Effector memory CD4-positive, alpha-beta T cell (primary cell): Measurements from ENCODE around the gene TTC19.

Experiments used
- DNase-seq, 3 donors: peaks; one replicate each; pipeline ENCODE4 v3.0.0-alpha.2; 2020
- H3K27ac ChIP-seq: 2 replicates; pipeline ENCODE4 v1.7.0; 2013; ENCODE audit warnings: mild to moderate bottlenecking, low read length, moderate library complexity; ENCODE audit not compliant: insufficient read depth, poor library complexity, severe bottlenecking
- H3K27me3 ChIP-seq: replicated peaks from 2 replicates; pipeline ENCODE4 v1.7.0; 2013; ENCODE audit warnings: mild to moderate bottlenecking, low read length; ENCODE audit not compliant: insufficient read depth, control insufficient read depth, poor library complexity, severe bottlenecking
- H3K36me3 ChIP-seq: 2 replicates; pipeline ENCODE4 v1.7.0; 2013; ENCODE audit warnings: mild to moderate bottlenecking, low read length, moderate library complexity; ENCODE audit not compliant: control insufficient read depth, insufficient read depth
- H3K4me1 ChIP-seq: 2 replicates; pipeline ENCODE4 v1.7.0; 2013; ENCODE audit warnings: low read length, mild to moderate bottlenecking; ENCODE audit not compliant: control insufficient read depth, insufficient read depth, poor library complexity, severe bottlenecking
- H3K4me3 ChIP-seq: 2 replicates; pipeline ENCODE4 v1.7.0; 2013; ENCODE audit warnings: low read length, low read depth, mild to moderate bottlenecking; ENCODE audit not compliant: insufficient read depth, poor library complexity, severe bottlenecking
- H3K9me3 ChIP-seq: 2 replicates; pipeline ENCODE4 v1.7.0; 2013; ENCODE audit warnings: mild to moderate bottlenecking, low read length, moderate library complexity; ENCODE audit not compliant: control insufficient read depth

The TTC19 gene

DNA sequence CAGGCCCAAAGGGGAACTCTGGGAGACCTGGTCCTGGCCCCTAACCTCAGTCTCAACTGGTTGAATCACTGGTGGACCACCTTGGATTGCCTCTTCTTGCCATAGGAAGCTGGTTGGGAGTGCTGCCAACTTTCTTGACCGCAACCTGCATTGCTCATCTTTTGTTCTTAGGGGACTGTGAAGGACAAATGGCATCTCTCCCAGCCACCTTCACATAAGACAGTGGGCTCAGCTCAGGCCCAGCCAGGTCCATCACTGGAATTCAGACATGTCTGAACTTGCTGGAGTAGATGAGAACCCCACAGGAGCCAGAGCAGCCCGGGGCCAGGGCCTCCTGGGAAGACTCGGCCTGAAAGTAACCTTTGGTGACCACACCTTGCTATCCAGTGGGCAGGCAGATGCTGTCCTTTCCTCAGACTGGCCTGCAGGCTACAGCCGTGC, 35.9 kb upstream of the TTC19 start:
- H3K9me3 ChIP-seq: no peaks in the 10 kb centered on the region
- no peaks in the 10 kb centered on the region for H3K36me3 ChIP-seq
- peaks cover 3% of the 10 kb centered on the region for H3K4me1 ChIP-seq
- H3K4me3 ChIP-seq: no peak overlapping the region
- peaks cover 3% of the 10 kb centered on the region for H3K27me3 ChIP-seq
- no peak for DNase-seq
- H3K27ac ChIP-seq: no peak overlapping the region

DNA sequence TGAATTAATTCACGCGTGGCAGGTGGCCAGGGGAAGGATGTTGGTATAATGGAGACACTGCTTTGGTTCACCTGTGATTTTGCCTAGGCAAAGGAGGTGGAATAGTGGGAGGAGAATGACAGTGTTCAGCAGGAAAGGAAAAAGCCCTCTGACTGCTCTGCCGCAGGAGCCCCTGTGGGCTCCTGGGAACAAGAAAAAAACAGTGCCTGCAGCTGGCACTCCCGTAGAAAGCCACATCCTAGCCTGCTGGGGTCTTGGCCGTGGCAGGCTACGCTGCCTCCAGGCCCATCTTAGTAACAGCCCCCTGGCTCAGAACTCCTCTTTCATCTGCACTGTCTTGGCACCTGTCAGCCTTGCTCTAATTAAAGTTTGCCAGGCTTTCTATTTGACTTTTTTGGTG, 34.1 kb upstream of the TTC19 start:
- no peak for DNase-seq
- Histone ChIP-seq H3K27me3 (peaks cover 3% of the 10 kb centered on the region), H3K36me3 (no peaks in the 10 kb centered on the region), H3K9me3 (no peaks in the 10 kb centered on the region), H3K4me1 (no peaks in the 10 kb centered on the region), H3K4me3 (no peak overlapping the region), H3K27ac (no peak overlapping the region)

DNA sequence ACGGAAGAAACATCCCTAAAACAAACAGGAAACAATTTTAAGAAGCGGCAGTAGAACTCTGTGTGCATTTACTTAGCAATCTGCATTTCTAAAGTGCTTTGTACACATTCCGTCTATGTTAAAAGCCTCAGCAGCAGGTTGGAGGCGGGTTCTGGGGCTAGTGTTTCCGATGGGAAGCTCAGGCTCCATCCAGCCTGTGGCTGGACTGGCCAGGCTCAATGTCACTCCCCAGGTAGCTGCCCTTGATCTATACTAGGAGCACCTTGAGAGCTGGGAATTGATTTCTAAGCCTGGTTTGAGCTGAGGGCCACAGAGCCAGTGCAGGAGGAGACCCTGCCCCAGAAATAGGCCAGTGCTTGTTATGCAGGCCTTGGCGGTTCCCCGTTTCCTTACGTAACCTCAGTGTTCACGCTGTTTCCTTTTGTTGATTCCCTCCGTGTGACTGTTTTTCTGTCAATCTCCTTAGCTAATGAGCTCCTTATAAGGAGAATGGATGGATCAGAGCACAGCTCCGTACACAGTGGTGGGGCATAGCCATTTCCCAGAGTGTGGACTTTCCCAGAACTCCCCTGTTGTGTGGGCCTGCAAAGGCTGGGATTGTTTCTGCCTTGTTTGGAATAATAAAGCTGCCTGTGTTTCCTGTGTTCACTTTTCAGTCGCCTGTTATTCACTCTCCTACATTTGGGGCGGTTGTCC, 33.3 kb upstream of the TTC19 start:
- H3K4me1 ChIP-seq: no peaks in the 10 kb centered on the region
- no peaks in the 10 kb centered on the region for H3K36me3 ChIP-seq
- no peak overlapping the region for H3K27ac ChIP-seq
- no peak for DNase-seq
- no peaks in the 10 kb centered on the region for H3K9me3 ChIP-seq
- H3K4me3 ChIP-seq: no peak overlapping the region
- peaks cover 3% of the 10 kb centered on the region for H3K27me3 ChIP-seq

DNA sequence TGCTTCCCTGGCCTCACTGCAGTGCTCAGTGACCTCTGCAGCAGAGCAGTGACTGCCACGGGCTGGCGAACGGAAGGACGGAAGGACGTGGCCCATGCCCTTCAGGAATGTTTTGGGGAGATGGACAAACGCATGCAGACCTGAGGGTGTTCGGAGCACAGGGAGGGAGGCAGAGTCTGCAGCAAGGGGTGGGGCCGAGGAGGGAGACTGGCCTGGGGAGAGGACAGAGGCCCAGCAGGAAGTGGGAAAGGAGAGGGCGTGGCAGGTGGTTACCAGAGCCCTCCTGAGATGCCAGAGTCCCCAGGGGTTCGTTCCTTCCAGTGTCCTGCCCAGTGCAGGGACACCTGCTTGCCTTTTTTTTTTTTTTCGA, 32.8 kb upstream of the TTC19 start:
- Histone ChIP-seq H3K27ac (no peak overlapping the region), H3K27me3 (peaks cover 3% of the 10 kb centered on the region)

DNA sequence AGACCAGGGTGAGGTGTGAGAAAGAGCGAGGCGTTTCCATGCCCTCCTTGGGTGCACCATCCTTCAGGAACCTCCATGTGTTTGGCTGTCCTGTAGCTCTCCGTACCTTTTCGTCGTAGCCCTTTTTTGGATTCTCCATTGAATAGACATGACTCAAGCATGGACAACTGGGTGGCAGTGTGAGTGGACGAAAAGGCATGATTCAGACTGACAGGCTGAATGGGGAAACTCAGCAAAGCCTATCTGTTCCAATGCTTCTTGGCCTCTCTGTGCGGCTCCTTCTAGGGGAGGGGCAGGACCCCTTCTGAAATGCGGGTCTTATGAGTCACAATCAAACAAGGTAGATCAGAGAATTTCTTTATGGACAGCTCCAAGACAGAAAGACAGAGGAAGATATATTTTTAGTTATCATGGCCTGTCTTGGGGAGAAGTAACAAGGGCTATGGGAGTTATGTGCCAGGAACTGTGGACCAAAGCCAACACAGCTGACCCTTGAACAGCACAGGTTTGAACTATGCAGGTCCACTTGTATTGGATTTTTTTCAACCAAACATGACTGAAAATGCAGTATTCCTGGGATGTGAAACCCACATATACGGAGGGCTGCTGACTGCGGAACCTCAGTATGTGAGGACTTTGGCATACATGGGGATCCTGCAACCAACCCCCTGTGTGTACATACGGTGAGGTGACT, 31.8 kb upstream of the TTC19 start:
- no peaks in the 10 kb centered on the region for H3K9me3 ChIP-seq
- H3K27ac ChIP-seq: no peak overlapping the region
- H3K36me3 ChIP-seq: no peaks in the 10 kb centered on the region
- H3K4me1 ChIP-seq: no peaks in the 10 kb centered on the region
- H3K27me3 ChIP-seq: peaks cover 3% of the 10 kb centered on the region
- DNase-seq: no peak
- H3K4me3 ChIP-seq: no peak overlapping the region

More for the DNA sequence above, 32.8 kb upstream of the TTC19 start:
- no peaks in the 10 kb centered on the region for H3K36me3 ChIP-seq
- H3K4me3 ChIP-seq: no peak overlapping the region
- H3K9me3 ChIP-seq: no peaks in the 10 kb centered on the region
- DNase-seq: no peak
- no peaks in the 10 kb centered on the region for H3K4me1 ChIP-seq

DNA sequence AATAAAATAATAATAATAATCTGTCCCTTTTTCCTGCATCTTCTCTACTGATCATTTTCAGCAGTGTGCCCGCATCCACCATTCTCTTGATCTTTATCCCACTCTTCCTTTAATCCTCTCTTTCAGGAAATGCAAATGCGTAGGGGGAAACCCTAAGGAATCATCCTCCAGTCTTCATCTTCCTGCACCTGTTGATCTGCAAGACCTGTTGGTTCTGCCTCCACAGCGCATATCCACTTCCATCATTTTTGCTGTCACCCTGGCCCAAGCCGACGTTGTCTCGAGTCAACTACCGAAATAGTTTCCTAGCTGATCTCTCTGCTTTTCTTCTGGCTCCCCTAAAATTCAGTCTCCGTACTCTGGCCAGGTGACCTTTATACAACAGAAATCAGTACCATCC, 30.2 kb upstream of the TTC19 start:
- Histone ChIP-seq H3K4me3 (no peak overlapping the region), H3K27me3 (peaks cover 3% of the 10 kb centered on the region), H3K27ac (no peak overlapping the region), H3K36me3 (no peaks in the 10 kb centered on the region), H3K9me3 (no peaks in the 10 kb centered on the region), H3K4me1 (no peaks in the 10 kb centered on the region)
- DNase-seq: no peak

DNA sequence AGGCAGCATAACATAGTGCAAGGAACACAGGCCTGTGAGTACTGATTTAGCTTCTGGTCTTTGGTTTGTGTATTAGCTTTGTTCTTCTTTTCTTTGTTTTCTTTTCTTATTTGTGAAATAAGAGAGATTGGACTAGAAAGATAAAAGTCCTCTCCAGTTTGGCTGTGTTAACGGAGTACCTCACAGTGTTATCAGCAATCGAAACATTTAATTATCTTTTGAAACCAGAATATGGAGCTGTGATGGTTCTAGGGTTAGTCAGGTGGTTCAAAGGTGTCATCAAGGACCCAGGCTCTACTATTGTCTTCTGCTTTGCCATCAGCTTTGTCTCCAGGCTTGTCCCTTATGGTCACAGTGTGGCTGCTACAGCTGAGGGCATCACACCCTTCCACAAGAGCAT, 29.1 kb upstream of the TTC19 start:
- Histone ChIP-seq H3K27ac (no peak overlapping the region), H3K36me3 (no peaks in the 10 kb centered on the region), H3K4me1 (no peaks in the 10 kb centered on the region), H3K9me3 (no peaks in the 10 kb centered on the region), H3K4me3 (no peak overlapping the region), H3K27me3 (peaks cover 3% of the 10 kb centered on the region)
- no peak for DNase-seq

DNA sequence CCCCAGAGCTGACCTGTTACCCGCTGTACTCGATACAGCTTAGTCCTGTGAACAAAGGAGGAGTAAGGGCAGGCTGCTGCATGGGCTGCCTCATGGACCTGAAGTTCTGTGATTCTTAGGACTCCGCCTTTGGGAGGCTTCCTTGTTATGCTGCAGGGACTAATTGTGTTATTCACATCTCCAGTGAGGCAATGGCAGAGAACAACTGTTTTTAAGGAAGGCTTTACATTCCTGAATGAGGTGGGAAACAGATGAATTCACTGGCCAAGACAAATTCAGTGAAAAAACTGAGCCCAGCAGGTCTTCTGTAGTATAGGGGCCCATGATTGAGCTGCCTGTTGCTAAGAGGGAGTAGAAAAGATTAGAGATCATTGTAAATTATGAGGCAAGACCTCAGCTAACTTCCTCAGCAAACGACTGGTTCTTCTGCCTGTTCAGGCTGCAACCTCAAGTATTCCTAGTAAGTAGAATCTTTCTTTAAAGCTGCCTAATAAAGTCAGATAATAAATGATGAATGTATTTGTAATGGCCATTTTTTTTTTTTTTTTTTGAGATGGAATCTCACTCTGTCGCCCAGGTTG, 28.4 kb upstream of the TTC19 start:
- Histone ChIP-seq H3K27ac (no peak overlapping the region), H3K4me1 (no peaks in the 10 kb centered on the region), H3K36me3 (no peaks in the 10 kb centered on the region), H3K27me3 (peaks cover 3% of the 10 kb centered on the region), H3K4me3 (no peak overlapping the region), H3K9me3 (no peaks in the 10 kb centered on the region)
- DNase-seq: no peak

DNA sequence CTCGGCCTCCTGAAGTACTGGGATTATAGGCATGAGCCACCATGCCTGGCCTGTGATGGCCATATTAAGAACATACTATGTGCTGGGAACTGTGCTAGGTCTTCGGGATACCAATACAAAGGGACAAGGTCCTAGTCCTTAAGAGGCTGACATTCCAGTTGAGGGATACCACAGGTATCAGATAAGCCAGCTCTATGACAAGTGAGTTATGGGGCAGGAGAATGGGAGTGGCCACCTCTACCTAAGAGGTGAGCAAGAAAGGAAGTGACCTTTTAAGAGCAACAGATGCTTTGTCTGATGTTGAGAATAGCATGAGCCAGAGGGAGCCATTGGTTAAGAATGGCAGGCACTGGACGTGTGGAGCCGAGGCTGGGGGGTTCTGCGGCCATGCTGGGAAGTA, 27.7 kb upstream of the TTC19 start:
- peaks cover 5% of the 10 kb centered on the region for H3K36me3 ChIP-seq
- DNase-seq: no peak

DNA sequence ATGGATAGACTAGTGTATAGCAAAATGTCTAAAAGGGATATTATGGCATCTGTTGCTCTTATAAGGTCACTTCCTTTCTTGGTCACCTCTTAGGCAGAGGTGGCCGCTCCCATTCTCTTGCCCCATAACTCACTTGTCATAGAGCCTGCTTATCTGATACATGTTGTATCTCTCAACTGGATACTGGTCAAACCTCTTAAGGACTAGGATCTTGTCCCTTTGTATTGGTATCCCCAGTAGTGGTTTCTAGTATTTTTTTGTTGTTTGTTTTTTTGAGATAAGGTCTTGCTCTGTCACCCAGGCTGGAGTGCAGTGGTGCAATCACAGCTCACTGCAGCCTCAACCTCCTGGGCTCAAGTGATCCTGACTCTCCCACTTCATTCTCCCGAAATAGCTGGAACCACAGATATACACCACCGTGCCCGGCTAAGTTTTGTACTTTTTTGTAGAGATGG, 27.1 kb upstream of the TTC19 start:
- Histone ChIP-seq H3K4me1 (no peaks in the 10 kb centered on the region), H3K36me3 (peaks cover 10% of the 10 kb centered on the region), H3K4me3 (no peak overlapping the region), H3K9me3 (no peaks in the 10 kb centered on the region), H3K27ac (no peak overlapping the region), H3K27me3 (peaks cover 3% of the 10 kb centered on the region)
- DNase-seq: no peak

More for the DNA sequence above, 27.7 kb upstream of the TTC19 start:
- Histone ChIP-seq H3K4me1 (no peaks in the 10 kb centered on the region), H3K27ac (no peak overlapping the region), H3K27me3 (peaks cover 3% of the 10 kb centered on the region), H3K4me3 (no peak overlapping the region), H3K9me3 (no peaks in the 10 kb centered on the region)
